ENCODE measurements around the gene DDX10.

The DDX10 gene

DNA sequence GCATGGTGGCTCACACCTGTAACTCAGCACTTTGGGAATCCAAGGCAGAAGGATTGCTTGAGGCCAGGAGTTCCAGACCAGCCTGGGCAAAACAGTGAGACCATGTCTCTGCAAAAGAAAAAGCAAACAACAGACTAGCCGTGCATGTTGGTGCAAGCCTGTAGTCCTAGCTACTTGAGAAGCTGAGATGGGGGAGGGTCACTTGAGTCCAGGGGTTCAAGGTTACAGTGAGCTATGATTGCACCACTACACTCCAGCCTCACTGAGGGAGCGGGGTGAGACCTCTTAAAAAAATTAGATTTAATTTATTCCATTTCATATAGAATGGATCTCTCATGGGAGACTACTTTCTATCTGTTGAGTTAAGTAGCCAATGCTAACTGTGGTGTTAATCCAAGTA lies 50.4 kb downstream of the DDX10 start:
- TF ChIP-seq, protein P1, sequence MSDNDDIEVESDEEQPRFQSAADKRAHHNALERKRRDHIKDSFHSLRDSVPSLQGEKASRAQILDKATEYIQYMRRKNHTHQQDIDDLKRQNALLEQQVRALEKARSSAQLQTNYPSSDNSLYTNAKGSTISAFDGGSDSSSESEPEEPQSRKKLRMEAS (IDR thresholded peaks at IDR 0.05; ENCODE audit: low read depth, low read length): no peak
- TF ChIP-seq POLR2A (IDR thresholded peaks at IDR 0.05; ENCODE audit: extremely low read depth, insufficient read length): no peak
- TF ChIP-seq, protein P2, sequence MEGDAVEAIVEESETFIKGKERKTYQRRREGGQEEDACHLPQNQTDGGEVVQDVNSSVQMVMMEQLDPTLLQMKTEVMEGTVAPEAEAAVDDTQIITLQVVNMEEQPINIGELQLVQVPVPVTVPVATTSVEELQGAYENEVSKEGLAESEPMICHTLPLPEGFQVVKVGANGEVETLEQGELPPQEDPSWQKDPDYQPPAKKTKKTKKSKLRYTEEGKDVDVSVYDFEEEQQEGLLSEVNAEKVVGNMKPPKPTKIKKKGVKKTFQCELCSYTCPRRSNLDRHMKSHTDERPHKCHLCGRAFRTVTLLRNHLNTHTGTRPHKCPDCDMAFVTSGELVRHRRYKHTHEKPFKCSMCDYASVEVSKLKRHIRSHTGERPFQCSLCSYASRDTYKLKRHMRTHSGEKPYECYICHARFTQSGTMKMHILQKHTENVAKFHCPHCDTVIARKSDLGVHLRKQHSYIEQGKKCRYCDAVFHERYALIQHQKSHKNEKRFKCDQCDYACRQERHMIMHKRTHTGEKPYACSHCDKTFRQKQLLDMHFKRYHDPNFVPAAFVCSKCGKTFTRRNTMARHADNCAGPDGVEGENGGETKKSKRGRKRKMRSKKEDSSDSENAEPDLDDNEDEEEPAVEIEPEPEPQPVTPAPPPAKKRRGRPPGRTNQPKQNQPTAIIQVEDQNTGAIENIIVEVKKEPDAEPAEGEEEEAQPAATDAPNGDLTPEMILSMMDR (IDR thresholded peaks at IDR 0.05; ENCODE audit: low read depth, low read length): no peak
- no peak for TF ChIP-seq MYC (IDR thresholded peaks at IDR 0.05; ENCODE audit: low read depth, low read length)
- H3K4me3 ChIP-seq (ENCODE audit: low read depth, low read length): no peak overlapping the region
- DNase-seq (ENCODE audit: low read depth): no peak

DNA sequence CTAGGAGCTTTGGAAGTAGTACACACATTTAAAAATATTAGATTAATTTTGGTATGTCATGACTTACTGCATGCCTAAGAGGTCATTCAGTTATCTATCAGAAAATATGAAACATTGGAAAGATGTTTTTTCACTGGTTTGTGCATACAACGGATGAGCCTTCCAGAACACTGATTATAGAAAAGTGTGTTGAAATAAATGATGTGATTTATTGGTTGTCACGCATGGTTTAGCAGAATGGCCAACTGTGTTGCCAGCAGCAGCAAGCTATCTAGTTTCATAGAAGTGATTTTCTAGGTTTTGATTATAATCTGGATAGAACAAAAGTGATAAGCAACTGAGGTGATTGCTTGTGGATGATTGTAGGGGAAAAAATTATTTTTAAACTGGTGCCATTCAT lies 53.6 kb downstream of the DDX10 start:
- H3K4me3 ChIP-seq (ENCODE audit: low read depth, low read length): no peak overlapping the region
- no peak for DNase-seq (ENCODE audit: low read depth)
- TF ChIP-seq MYC (IDR thresholded peaks at IDR 0.05; ENCODE audit: low read depth, low read length) (no peak), POLR2A (IDR thresholded peaks at IDR 0.05; ENCODE audit: extremely low read depth, insufficient read length) (no peak)
- TF ChIP-seq, protein P2 (IDR thresholded peaks at IDR 0.05; ENCODE audit: low read depth, low read length): no peak
- TF ChIP-seq, protein P1 (IDR thresholded peaks at IDR 0.05; ENCODE audit: low read depth, low read length): no peak

DNA sequence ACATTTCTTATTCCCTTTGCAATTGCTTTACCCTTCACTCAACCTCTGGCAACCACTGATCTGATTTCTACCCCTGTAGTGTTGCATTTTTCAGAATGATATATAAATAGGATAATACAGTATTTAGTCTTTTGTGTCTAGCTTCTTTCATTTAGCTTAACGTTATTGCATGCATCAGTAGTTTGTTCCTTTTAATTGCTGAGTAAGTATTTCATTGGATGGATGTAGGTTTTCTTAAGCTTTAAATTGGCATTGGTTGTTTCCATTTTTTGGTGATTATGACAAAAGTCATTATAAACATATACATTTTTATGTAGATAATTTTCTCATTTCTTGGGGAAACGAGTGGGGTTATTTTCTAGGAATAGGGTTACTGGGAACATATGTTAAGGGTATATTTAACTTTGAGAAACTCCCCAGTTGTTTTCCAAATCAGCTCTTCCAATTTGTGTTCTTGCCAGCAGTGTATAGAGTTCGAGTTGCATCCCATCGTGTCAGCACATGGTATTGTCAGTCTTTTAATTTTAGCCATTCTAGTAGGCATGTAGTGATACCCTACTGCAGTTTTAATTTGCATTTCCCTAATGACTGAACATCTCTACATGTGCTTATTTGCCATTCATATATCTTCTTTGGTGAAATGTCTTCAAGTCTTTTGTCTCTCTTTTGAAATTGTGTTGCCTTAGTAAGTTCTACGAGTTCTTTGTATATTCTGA lies 60.3 kb downstream of the DDX10 start:
- no peak for DNase-seq (ENCODE audit: low read depth)
- TF ChIP-seq, protein P2 (IDR thresholded peaks at IDR 0.05; ENCODE audit: low read depth, low read length): no peak
- TF ChIP-seq, protein P1 (IDR thresholded peaks at IDR 0.05; ENCODE audit: low read depth, low read length): no peak
- TF ChIP-seq MYC (IDR thresholded peaks at IDR 0.05; ENCODE audit: low read depth, low read length) (no peak), POLR2A (IDR thresholded peaks at IDR 0.05; ENCODE audit: extremely low read depth, insufficient read length) (no peak)
- H3K4me3 ChIP-seq (ENCODE audit: low read depth, low read length): no peak overlapping the region

DNA sequence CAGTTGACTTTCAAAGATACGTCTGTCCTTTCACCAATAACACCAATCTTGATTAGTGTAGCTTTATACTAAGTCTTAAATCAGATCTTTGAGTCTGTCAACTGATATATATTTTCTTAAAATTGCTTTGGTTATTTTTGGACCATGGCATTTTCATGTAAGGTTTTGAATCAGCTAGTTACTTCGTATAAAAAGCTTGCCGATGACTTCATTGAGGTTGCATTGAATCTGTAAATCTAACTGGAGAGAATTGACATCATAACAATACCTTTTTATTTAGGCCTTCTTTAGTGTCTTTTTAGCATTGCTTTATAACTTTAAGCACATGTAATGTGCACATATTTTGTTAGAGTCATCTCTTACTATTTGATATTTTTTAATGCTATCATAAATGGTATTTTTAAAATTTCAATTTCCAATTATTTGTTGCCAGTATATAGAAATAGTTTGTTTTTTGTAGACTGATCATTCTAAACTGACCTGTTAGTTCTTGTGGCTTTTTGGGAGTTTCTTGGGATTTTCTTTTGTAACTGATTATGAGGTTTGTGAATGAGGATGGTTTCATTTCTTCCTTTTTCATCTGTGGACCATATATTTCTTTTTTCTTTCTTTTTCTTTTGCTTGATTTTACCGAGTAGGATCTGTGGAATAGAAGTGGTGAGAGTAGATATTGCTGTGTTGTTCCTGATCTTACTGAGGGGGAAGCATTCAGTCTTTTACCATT lies 61.4 kb downstream of the DDX10 start:
- DNase-seq (ENCODE audit: low read depth): no peak
- TF ChIP-seq MYC (IDR thresholded peaks at IDR 0.05; ENCODE audit: low read depth, low read length) (no peak), POLR2A (IDR thresholded peaks at IDR 0.05; ENCODE audit: extremely low read depth, insufficient read length) (no peak)
- TF ChIP-seq, protein P2 (IDR thresholded peaks at IDR 0.05; ENCODE audit: low read depth, low read length): no peak
- TF ChIP-seq, protein P1 (IDR thresholded peaks at IDR 0.05; ENCODE audit: low read depth, low read length): no peak
- no peak overlapping the region for H3K4me3 ChIP-seq (ENCODE audit: low read depth, low read length)

DNA sequence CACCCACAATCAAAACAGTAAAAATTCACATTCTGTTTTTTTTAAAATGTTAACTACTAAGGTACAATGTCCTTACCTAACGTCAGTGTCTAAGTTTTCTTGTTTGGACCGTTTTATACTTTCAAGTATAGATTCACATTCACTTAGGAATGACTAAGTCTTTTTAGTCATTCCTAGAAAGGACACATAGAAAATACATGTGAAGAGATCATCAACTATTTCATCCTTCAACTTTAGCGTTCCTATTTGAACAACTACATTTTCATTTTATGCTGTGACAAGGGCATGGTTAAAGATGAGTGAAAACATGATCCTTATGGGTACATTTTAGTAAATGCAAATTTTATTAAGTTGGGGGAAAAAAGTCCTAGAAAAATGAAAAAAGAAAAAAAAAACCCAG lies 62.8 kb downstream of the DDX10 start:
- H3K4me3 ChIP-seq (ENCODE audit: low read depth, low read length): no peak overlapping the region
- TF ChIP-seq POLR2A (IDR thresholded peaks at IDR 0.05; ENCODE audit: extremely low read depth, insufficient read length): no peak
- TF ChIP-seq, protein P2 (IDR thresholded peaks at IDR 0.05; ENCODE audit: low read depth, low read length): no peak
- no peak for TF ChIP-seq MYC (IDR thresholded peaks at IDR 0.05; ENCODE audit: low read depth, low read length)
- TF ChIP-seq, protein P1 (IDR thresholded peaks at IDR 0.05; ENCODE audit: low read depth, low read length): no peak
- DNase-seq (ENCODE audit: low read depth): no peak

Measured in NB4 (cell line).